SK-N-SH (cell line): ENCODE measurements around the gene KBTBD8.

Source experiments
- FOXJ3 ChIP-seq: sonication (generic); formaldehyde crosslinking; IDR thresholded peaks from 2 replicates; pipeline ENCODE4 v1.5.1; 2020; ENCODE audit warnings: mild to moderate bottlenecking, missing genetic modification reagents
- FOXM1 ChIP-seq: IDR thresholded peaks from 2 replicates; pipeline ENCODE4 v1.4.0; 2012; ENCODE audit warnings: low read depth, mild to moderate bottlenecking
- POLR2AphosphoS5 ChIP-seq: IDR thresholded peaks from 2 replicates; pipeline ENCODE4 v1.6.1; 2012; ENCODE audit warnings: low read depth, low read length
- YY1 ChIP-seq: IDR thresholded peaks from 2 replicates; pipeline ENCODE4 v1.4.0; 2012; ENCODE audit warnings: low read depth, mild to moderate bottlenecking
- TF ChIP-seq, protein P1 (sequence below): fragments of 200-600 bp; sonication (generic); IDR thresholded peaks from 2 replicates; pipeline ENCODE4 v1.6.1; 2017; ENCODE audit warnings: antibody characterized with exemption, mild to moderate bottlenecking, moderate library complexity

DNA sequence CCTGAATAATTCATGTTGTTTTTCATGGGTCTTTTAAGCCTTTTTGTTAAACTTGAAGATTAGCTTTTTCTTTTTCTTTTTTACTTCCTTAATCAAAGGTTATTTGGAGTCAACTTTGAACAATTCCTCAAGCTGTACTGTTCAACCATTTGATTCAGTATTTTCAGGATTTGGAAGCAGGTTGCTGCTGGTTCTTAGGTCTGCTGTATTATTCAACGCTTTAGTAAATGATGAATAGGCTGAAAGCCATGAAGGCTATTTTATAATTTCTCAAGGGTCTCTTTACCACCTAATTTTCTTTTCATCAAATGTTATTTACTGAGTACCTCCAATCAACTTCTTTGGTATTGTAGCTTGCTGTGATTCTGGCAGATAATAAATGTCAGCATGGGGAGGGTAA is 45.8 kb upstream of the KBTBD8 start:
- TF ChIP-seq POLR2AphosphoS5 (no peak), FOXJ3 (CRISPR knock-in tag) (no peak), FOXM1 (no peak), YY1 (no peak)
- TF ChIP-seq, protein P1, sequence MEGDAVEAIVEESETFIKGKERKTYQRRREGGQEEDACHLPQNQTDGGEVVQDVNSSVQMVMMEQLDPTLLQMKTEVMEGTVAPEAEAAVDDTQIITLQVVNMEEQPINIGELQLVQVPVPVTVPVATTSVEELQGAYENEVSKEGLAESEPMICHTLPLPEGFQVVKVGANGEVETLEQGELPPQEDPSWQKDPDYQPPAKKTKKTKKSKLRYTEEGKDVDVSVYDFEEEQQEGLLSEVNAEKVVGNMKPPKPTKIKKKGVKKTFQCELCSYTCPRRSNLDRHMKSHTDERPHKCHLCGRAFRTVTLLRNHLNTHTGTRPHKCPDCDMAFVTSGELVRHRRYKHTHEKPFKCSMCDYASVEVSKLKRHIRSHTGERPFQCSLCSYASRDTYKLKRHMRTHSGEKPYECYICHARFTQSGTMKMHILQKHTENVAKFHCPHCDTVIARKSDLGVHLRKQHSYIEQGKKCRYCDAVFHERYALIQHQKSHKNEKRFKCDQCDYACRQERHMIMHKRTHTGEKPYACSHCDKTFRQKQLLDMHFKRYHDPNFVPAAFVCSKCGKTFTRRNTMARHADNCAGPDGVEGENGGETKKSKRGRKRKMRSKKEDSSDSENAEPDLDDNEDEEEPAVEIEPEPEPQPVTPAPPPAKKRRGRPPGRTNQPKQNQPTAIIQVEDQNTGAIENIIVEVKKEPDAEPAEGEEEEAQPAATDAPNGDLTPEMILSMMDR: no peak
